ENCODE results near the gene TAAR8.

The TAAR8 gene

DNA sequence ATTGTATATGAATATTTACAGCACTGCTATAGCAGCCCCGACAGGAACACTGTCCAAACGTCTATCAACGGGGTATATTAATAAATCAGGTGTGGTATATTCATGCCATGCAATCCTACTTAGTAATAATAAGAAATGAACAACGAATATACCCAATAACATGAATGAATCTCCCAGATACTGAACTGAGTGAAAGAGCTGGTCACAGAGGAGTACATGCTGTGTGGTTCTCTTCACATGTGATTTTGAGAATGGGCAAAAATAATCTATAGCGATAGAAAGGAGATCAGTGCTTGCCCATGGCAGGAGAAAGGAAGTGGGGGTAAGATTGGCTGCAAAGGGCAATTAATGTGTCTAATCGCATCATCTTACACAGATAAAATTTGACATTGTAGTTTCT is 13.9 kb downstream of the TAAR8 start:
- Histone ChIP-seq H3K4me2 (ENCODE audit: low read depth, low read length, poor library complexity, severe bottlenecking) (no peak overlapping the region), H3K27ac (ENCODE audit: low read depth, low read length) (no peak overlapping the region), H3K27me3 (ENCODE audit: low read length) (no peaks in the 10 kb centered on the region), H3K9ac (ENCODE audit: low read length) (no peak overlapping the region), H3K9me2 (replicated peaks; ENCODE audit: insufficient read depth, low read length) (no peaks in the 10 kb centered on the region), H2AFZ (ENCODE audit: low read depth, low read length, severe bottlenecking) (no peak overlapping the region), H3K36me3 (ENCODE audit: low read length) (no peaks in the 10 kb centered on the region), H3K79me2 (ENCODE audit: insufficient read depth, low read length) (no peaks in the 10 kb centered on the region), H4K20me1 (ENCODE audit: low read depth, low read length) (no peaks in the 10 kb centered on the region), H3K9me3 (ENCODE audit: insufficient read depth, low read length) (no peaks in the 10 kb centered on the region), H3F3A (ENCODE audit: insufficient read depth) (no peaks in the 10 kb centered on the region), H3K4me3 (ENCODE audit: insufficient read depth, low read length, poor library complexity, severe bottlenecking) (no peak overlapping the region)
- TF ChIP-seq EZH2phosphoT487 (conservative IDR thresholded peaks at IDR 0.05; ENCODE audit: low read length) (no peak), CTCF (IDR thresholded peaks at IDR 0.05; ENCODE audit: insufficient read depth, low read length, poor library complexity, severe bottlenecking) (no peak)

GRCh38 chr6:132567566-132567965 is 15.1 kb downstream of the TAAR8 start:
- H3K9me3 ChIP-seq (ENCODE audit: insufficient read depth, low read length): no peaks in the 10 kb centered on the region
- no peaks in the 10 kb centered on the region for H3K36me3 ChIP-seq (ENCODE audit: low read length)
- H3K79me2 ChIP-seq (ENCODE audit: insufficient read depth, low read length): no peaks in the 10 kb centered on the region
- H3K4me2 ChIP-seq (ENCODE audit: low read depth, low read length, poor library complexity, severe bottlenecking): no peak overlapping the region
- no peak overlapping the region for H3K27ac ChIP-seq (ENCODE audit: low read depth, low read length)
- no peak for TF ChIP-seq CTCF (IDR thresholded peaks at IDR 0.05; ENCODE audit: insufficient read depth, low read length, poor library complexity, severe bottlenecking)
- no peak for TF ChIP-seq EZH2phosphoT487 (conservative IDR thresholded peaks at IDR 0.05; ENCODE audit: low read length)
- H3K27me3 ChIP-seq (ENCODE audit: low read length): no peaks in the 10 kb centered on the region
- no peak overlapping the region for H3K4me3 ChIP-seq (ENCODE audit: insufficient read depth, low read length, poor library complexity, severe bottlenecking)
- H2AFZ ChIP-seq (ENCODE audit: low read depth, low read length, severe bottlenecking): no peak overlapping the region
- no peaks in the 10 kb centered on the region for H3F3A ChIP-seq (ENCODE audit: insufficient read depth)
- no peak overlapping the region for H3K9ac ChIP-seq (ENCODE audit: low read length)
- H4K20me1 ChIP-seq (ENCODE audit: low read depth, low read length): no peaks in the 10 kb centered on the region
- no peaks in the 10 kb centered on the region for H3K9me2 ChIP-seq (replicated peaks; ENCODE audit: insufficient read depth, low read length)

DNA sequence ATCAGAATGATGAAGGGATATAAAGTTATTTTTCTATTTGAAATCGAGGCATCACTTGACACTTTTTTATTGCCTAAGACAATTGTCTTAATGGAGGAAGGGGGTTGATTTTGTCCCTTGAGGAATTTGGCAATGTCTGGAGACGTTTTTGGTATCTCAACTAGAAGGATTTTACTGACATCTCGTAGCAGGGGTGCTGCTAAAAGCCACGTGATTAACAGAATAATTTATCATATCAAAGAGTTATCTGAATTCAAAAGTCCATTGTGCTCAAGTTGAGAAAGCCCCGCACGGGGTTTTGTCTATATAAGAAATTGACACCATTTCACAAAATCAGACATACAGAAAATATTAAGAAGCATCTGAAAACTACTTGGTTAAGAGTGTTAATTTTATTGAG is 16.1 kb downstream of the TAAR8 start:
- no peaks in the 10 kb centered on the region for H3F3A ChIP-seq (ENCODE audit: insufficient read depth)
- H3K9ac ChIP-seq (ENCODE audit: low read length): no peak overlapping the region
- no peaks in the 10 kb centered on the region for H3K9me3 ChIP-seq (ENCODE audit: insufficient read depth, low read length)
- H3K27ac ChIP-seq (ENCODE audit: low read depth, low read length): no peak overlapping the region
- no peaks in the 10 kb centered on the region for H3K79me2 ChIP-seq (ENCODE audit: insufficient read depth, low read length)
- H3K4me3 ChIP-seq (ENCODE audit: insufficient read depth, low read length, poor library complexity, severe bottlenecking): no peak overlapping the region
- H3K9me2 ChIP-seq (replicated peaks; ENCODE audit: insufficient read depth, low read length): no peaks in the 10 kb centered on the region
- no peak overlapping the region for H2AFZ ChIP-seq (ENCODE audit: low read depth, low read length, severe bottlenecking)
- TF ChIP-seq CTCF (IDR thresholded peaks at IDR 0.05; ENCODE audit: insufficient read depth, low read length, poor library complexity, severe bottlenecking): no peak
- no peak for TF ChIP-seq EZH2phosphoT487 (conservative IDR thresholded peaks at IDR 0.05; ENCODE audit: low read length)
- H3K36me3 ChIP-seq (ENCODE audit: low read length): no peaks in the 10 kb centered on the region
- no peaks in the 10 kb centered on the region for H4K20me1 ChIP-seq (ENCODE audit: low read depth, low read length)
- no peak overlapping the region for H3K4me2 ChIP-seq (ENCODE audit: low read depth, low read length, poor library complexity, severe bottlenecking)
- no peaks in the 10 kb centered on the region for H3K27me3 ChIP-seq (ENCODE audit: low read length)

- H3K27ac ChIP-seq (ENCODE audit: low read depth, low read length): no peak overlapping the region
- H2AFZ ChIP-seq (ENCODE audit: low read depth, low read length, severe bottlenecking): no peak overlapping the region
- H3F3A ChIP-seq (ENCODE audit: insufficient read depth): no peaks in the 10 kb centered on the region
- no peaks in the 10 kb centered on the region for H3K9me2 ChIP-seq (replicated peaks; ENCODE audit: insufficient read depth, low read length)
- TF ChIP-seq EZH2phosphoT487 (conservative IDR thresholded peaks at IDR 0.05; ENCODE audit: low read length) (no peak), CTCF (IDR thresholded peaks at IDR 0.05; ENCODE audit: insufficient read depth, low read length, poor library complexity, severe bottlenecking) (no peak)
- no peak overlapping the region for H3K4me2 ChIP-seq (ENCODE audit: low read depth, low read length, poor library complexity, severe bottlenecking)
- no peak overlapping the region for H3K9ac ChIP-seq (ENCODE audit: low read length)
- H3K36me3 ChIP-seq (ENCODE audit: low read length): no peaks in the 10 kb centered on the region
- no peaks in the 10 kb centered on the region for H3K9me3 ChIP-seq (ENCODE audit: insufficient read depth, low read length)
- H4K20me1 ChIP-seq (ENCODE audit: low read depth, low read length): no peaks in the 10 kb centered on the region
- H3K4me3 ChIP-seq (ENCODE audit: insufficient read depth, low read length, poor library complexity, severe bottlenecking): no peak overlapping the region
- no peaks in the 10 kb centered on the region for H3K79me2 ChIP-seq (ENCODE audit: insufficient read depth, low read length)
- H3K27me3 ChIP-seq (ENCODE audit: low read length): no peaks in the 10 kb centered on the region
These were observed 16.7 kb downstream of the TAAR8 start for GRCh38 chr6:132569170-132569569.

All from SU-DHL-6 (cell line).